ENCODE results near the gene PTBP3.

Gene PTBP3

DNA sequence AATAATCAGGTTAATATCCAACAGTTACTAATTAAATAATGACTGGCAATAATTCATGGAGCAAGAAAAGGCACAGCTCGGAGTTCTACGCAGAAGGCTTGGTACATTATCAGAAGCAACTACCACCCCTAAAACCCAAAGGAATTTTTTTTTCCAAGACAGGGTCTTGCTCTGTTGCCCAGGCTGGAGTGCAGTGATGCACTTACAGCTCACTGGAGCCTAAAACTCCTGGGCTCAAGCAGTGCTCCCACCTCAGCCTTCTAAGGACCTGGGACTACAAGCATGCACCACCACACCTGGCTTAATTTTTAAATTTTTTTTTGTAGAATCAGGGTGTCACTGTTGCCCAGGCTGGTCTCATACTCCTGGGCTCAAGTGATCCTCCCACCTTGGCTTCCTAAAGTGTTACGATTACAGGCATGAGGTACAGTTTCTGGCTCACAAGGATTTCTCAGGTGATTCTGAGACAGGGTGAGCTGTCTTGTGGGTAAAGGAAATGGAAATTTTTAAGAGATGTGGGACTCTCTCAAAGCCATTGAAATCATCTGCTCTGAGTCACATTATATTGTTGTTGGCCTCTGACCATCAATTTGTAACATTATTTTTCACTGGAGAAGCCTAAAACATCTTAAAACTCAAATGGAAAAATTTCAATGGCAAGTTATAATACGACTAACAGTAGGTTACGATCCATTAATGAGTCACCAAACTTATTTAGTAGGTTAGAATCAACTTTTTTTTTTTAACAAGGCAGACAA is 26.8 kb upstream of the PTBP3 start:
- H3K27ac ChIP-seq (ENCODE audit: low read depth, low read length) = no peak overlapping the region
- H3K9ac ChIP-seq (ENCODE audit: low read depth in 1 of 2, low read length in 2 of 2) = no peak overlapping the region
- peaks cover 3 to 5% of the 10 kb centered on the region in 2 donors for H3K4me1 ChIP-seq (ENCODE audit: control insufficient read depth in 1 of 2, insufficient read depth in 2 of 2, low read length in 2 of 2)
- no peaks in the 10 kb centered on the region for H3K36me3 ChIP-seq (ENCODE audit: control insufficient read depth in 1 of 2, insufficient read depth in 2 of 2, low read length in 2 of 2)
- no peak overlapping the region for H3K4me3 ChIP-seq (ENCODE audit: low read depth in 1 of 2, low read length in 2 of 2)
- no peaks in the 10 kb centered on the region for H3K9me3 ChIP-seq (ENCODE audit: control insufficient read depth in 1 of 2, low read length in 2 of 2)
- H3K27me3 ChIP-seq (ENCODE audit: control insufficient read depth in 1 of 2, insufficient read depth in 2 of 2, low read length in 2 of 2) = no peaks in the 10 kb centered on the region

DNA sequence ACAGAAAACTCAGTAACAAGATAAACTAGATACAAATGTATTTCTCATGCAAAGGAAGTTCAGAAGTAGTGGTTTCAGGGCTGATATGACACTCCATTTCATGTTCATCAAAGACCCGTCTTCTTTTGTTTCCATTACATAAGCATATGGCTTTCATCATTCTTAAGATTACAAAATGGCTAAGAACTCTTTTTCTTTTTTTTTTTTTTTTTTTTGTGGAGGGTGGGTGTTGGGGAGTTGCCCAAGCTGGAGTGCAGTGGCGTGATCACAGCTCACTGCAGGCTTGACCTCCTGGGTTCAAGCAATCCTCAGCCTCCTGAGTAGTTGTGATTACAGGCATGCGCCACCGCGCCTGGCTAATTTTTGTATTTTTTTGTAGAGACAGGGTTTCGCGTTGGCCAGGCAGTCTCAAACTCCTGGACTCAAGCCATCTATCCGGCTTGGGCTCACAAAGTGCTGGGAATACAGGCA is 22.0 kb upstream of the PTBP3 start:
- Histone ChIP-seq H3K9ac (ENCODE audit: low read depth in 1 of 2, low read length in 2 of 2) (no peak overlapping the region), H3K4me3 (ENCODE audit: low read depth in 1 of 2, low read length in 2 of 2) (no peak overlapping the region), H3K27ac (ENCODE audit: low read depth, low read length) (no peak overlapping the region), H3K4me1 (ENCODE audit: control insufficient read depth in 1 of 2, insufficient read depth in 2 of 2, low read length in 2 of 2) (peaks cover 0 to 5% of the 10 kb centered on the region in 2 donors), H3K27me3 (ENCODE audit: control insufficient read depth in 1 of 2, insufficient read depth in 2 of 2, low read length in 2 of 2) (no peaks in the 10 kb centered on the region), H3K36me3 (ENCODE audit: control insufficient read depth in 1 of 2, insufficient read depth in 2 of 2, low read length in 2 of 2) (no peaks in the 10 kb centered on the region), H3K9me3 (ENCODE audit: control insufficient read depth in 1 of 2, low read length in 2 of 2) (no peaks in the 10 kb centered on the region)

DNA sequence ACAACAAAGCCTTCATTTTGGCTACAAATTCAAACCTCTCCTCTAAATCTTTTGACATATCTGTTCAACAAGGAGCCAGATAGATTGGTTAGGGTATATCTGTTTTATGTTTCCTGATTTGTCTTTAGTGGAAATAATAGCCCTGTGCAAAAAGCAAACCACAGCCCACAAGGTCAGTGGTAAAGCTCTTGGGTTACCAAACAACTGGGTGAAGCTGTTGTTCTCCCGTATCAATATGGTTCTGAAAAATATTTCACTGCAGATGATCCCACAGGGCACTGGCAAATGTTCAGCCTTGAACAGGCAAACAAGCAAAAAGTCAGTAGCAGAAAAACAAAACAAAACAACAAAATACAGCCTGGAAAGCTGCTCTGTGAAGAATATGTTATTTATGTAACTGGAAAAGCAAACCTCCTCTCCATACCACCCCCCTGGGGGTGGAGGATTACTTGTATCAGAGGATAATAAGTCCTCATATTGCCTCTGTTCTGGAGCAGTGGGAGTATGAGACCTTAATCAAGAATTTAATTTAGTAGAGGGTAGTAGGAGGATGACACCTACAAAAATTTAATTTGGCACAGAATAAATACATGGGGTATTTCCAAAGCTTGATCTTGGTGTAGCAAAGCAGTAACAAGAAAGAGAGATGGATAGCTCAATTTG is 20.8 kb upstream of the PTBP3 start:
- H3K27ac ChIP-seq (ENCODE audit: low read depth, low read length) = no peak overlapping the region

DNA sequence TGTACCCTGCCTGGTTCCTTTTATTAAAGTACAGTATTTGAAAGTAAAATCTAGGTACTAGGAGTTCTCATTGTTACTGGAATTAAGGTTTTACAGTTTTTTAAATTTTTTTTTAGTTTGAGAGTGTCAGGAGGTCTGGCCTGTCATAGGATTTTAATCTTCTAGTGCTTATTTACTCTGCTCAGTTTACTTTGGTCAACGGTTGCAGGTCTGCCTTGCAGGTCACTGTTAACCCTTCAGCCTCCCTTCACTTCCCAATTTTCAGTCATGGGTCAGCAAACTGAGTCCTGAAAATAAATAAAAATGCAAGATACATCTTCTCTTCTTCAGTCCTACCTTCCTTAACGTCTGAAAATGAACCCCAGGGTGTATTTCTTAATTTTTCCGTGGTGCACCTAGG is 18.8 kb upstream of the PTBP3 start:
- H3K4me3 ChIP-seq (ENCODE audit: low read depth in 1 of 2, low read length in 2 of 2) = no peak overlapping the region
- no peaks in the 10 kb centered on the region for H3K36me3 ChIP-seq (ENCODE audit: control insufficient read depth in 1 of 2, insufficient read depth in 2 of 2, low read length in 2 of 2)
- H3K27ac ChIP-seq (ENCODE audit: low read depth, low read length) = no peak overlapping the region
- H3K27me3 ChIP-seq (ENCODE audit: control insufficient read depth in 1 of 2, insufficient read depth in 2 of 2, low read length in 2 of 2) = no peaks in the 10 kb centered on the region
- H3K4me1 ChIP-seq (ENCODE audit: control insufficient read depth in 1 of 2, insufficient read depth in 2 of 2, low read length in 2 of 2) = peaks cover 12 to 13% of the 10 kb centered on the region in 2 donors
- no peak overlapping the region for H3K9ac ChIP-seq (ENCODE audit: low read depth in 1 of 2, low read length in 2 of 2)
- H3K9me3 ChIP-seq (ENCODE audit: control insufficient read depth in 1 of 2, low read length in 2 of 2) = no peaks in the 10 kb centered on the region

More for the DNA sequence above, 20.8 kb upstream of the PTBP3 start:
- Histone ChIP-seq H3K27me3 (ENCODE audit: control insufficient read depth in 1 of 2, insufficient read depth in 2 of 2, low read length in 2 of 2) (no peaks in the 10 kb centered on the region), H3K9ac (ENCODE audit: low read depth in 1 of 2, low read length in 2 of 2) (no peak overlapping the region), H3K4me1 (ENCODE audit: control insufficient read depth in 1 of 2, insufficient read depth in 2 of 2, low read length in 2 of 2) (peaks cover 0 to under 1% of the 10 kb centered on the region in 2 donors), H3K36me3 (ENCODE audit: control insufficient read depth in 1 of 2, insufficient read depth in 2 of 2, low read length in 2 of 2) (no peaks in the 10 kb centered on the region), H3K9me3 (ENCODE audit: control insufficient read depth in 1 of 2, low read length in 2 of 2) (no peaks in the 10 kb centered on the region), H3K4me3 (ENCODE audit: low read depth in 1 of 2, low read length in 2 of 2) (no peak overlapping the region)

DNA sequence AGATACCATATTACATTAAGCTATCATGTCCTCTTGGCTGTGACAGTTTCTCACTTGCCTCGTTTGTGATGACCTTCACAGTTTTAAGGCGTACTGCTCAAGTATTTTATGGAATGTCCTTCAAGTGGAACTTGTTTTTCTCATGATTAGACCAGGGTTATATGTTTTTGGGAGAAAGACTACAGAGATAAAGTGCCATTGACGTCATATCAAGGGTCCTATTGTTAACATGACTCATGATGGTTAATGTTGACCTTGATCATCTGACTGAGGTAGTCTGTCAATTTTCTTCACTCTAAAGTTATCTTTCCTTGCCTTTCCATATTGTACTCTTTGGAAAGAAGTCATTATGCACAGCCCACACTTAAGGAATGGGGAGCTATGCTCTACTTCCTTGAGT is 17.8 kb upstream of the PTBP3 start:
- no peaks in the 10 kb centered on the region for H3K9me3 ChIP-seq (ENCODE audit: control insufficient read depth in 1 of 2, low read length in 2 of 2)
- H3K27ac ChIP-seq (ENCODE audit: low read depth, low read length) = no peak overlapping the region
- H3K9ac ChIP-seq (ENCODE audit: low read depth in 1 of 2, low read length in 2 of 2) = no peak overlapping the region
- H3K4me3 ChIP-seq (ENCODE audit: low read depth in 1 of 2, low read length in 2 of 2) = no peak overlapping the region
- peaks cover 12 to 13% of the 10 kb centered on the region in 2 donors for H3K4me1 ChIP-seq (ENCODE audit: control insufficient read depth in 1 of 2, insufficient read depth in 2 of 2, low read length in 2 of 2)
- no peaks in the 10 kb centered on the region for H3K36me3 ChIP-seq (ENCODE audit: control insufficient read depth in 1 of 2, insufficient read depth in 2 of 2, low read length in 2 of 2)
- no peaks in the 10 kb centered on the region for H3K27me3 ChIP-seq (ENCODE audit: control insufficient read depth in 1 of 2, insufficient read depth in 2 of 2, low read length in 2 of 2)

DNA sequence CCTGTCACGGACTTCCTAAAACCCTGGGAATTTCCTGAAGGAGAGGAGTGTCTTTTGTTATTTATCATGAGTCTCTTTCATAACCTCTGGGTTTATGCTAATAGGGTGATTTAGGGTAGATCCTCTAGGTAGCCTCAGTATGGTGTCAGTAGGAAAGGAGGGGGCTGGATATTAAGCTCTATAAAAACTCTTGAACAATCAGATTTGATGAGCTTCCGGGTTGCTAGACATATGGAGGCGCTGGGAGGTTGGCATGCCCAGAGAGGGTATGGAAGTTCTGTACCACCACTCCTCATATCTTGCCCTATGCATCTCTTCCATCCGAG is 15.6 kb upstream of the PTBP3 start:
- Histone ChIP-seq H3K27ac (ENCODE audit: low read depth, low read length) (no peak overlapping the region), H3K4me3 (ENCODE audit: low read depth in 1 of 2, low read length in 2 of 2) (peak overlapping the region; percentile 64 to 72), H3K9ac (ENCODE audit: low read depth in 1 of 2, low read length in 2 of 2) (peak overlapping the region in 1 of 2 donors; percentile 34), H3K9me3 (ENCODE audit: control insufficient read depth in 1 of 2, low read length in 2 of 2) (no peaks in the 10 kb centered on the region), H3K27me3 (ENCODE audit: control insufficient read depth in 1 of 2, insufficient read depth in 2 of 2, low read length in 2 of 2) (no peaks in the 10 kb centered on the region), H3K4me1 (ENCODE audit: control insufficient read depth in 1 of 2, insufficient read depth in 2 of 2, low read length in 2 of 2) (peaks cover 12 to 13% of the 10 kb centered on the region in 2 donors), H3K36me3 (ENCODE audit: control insufficient read depth in 1 of 2, insufficient read depth in 2 of 2, low read length in 2 of 2) (no peaks in the 10 kb centered on the region)

DNA sequence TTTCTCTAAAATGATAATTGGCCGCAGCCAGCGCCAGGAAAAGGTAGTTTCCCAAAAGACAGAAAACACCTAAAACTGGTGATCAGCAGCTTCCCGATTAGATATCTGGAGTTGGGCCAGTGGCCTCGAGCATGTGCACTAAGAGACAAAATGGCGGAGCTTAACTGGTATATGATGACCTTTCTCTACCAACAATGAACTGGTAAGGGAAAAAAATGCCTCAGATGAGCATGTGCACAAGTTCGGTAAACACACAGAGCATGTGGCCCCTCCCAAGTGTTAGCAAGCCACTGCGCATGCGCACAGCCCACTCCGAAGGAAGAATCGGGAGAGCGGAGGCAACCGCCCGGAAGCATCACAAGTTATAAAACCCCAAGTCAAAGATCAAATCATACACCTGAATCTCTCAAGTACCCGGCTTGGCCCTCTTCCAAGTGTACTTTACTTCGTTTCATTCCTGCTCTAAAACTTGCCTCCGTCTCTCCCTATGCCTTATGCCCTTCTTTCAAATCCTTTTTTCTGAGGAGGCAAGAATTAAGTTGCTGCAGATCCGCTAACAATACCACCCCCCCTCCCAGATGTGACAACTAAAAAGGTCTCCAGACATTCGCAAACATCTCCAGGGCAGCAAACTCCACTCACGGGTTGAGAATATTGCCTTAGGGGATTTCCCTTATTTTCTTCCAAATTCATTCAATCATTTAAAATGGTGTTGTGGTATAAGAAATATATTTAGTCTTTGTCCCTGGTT is 15.0 kb upstream of the PTBP3 start:
- Histone ChIP-seq H3K4me3 (ENCODE audit: low read depth in 1 of 2, low read length in 2 of 2) (peak overlapping the region; percentile 64 to 72), H3K36me3 (ENCODE audit: control insufficient read depth in 1 of 2, insufficient read depth in 2 of 2, low read length in 2 of 2) (no peaks in the 10 kb centered on the region), H3K27me3 (ENCODE audit: control insufficient read depth in 1 of 2, insufficient read depth in 2 of 2, low read length in 2 of 2) (no peaks in the 10 kb centered on the region), H3K9me3 (ENCODE audit: control insufficient read depth in 1 of 2, low read length in 2 of 2) (no peaks in the 10 kb centered on the region), H3K4me1 (ENCODE audit: control insufficient read depth in 1 of 2, insufficient read depth in 2 of 2, low read length in 2 of 2) (peaks cover 12 to 13% of the 10 kb centered on the region in 2 donors), H3K27ac (ENCODE audit: low read depth, low read length) (no peak overlapping the region), H3K9ac (ENCODE audit: low read depth in 1 of 2, low read length in 2 of 2) (peak overlapping the region; percentile 34 to 47)

DNA sequence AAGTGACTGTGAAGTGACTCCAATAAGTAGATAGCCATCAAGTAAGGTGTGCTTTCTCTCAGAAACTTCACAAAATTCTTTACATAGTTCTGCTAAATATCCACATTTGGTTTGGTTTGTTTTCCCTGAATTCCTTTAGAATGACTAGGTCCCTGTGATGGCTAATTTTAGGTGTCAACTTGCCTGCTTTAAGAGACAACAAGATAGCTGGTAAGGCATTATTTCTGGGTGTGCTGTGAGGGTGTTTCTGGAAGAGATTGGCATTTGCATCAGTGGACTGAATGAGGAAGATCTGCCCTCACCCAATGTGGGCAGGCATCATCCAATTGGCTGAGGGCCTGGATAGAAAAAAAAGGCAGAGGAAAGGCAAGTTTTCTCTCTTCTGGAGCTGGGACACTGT is 8.3 kb upstream of the PTBP3 start:
- Histone ChIP-seq H3K36me3 (ENCODE audit: control insufficient read depth in 1 of 2, insufficient read depth in 2 of 2, low read length in 2 of 2) (no peaks in the 10 kb centered on the region), H3K9ac (ENCODE audit: low read depth in 1 of 2, low read length in 2 of 2) (no peak overlapping the region), H3K27me3 (ENCODE audit: control insufficient read depth in 1 of 2, insufficient read depth in 2 of 2, low read length in 2 of 2) (no peaks in the 10 kb centered on the region), H3K27ac (ENCODE audit: low read depth, low read length) (no peak overlapping the region), H3K4me3 (ENCODE audit: low read depth in 1 of 2, low read length in 2 of 2) (no peak overlapping the region), H3K9me3 (ENCODE audit: control insufficient read depth in 1 of 2, low read length in 2 of 2) (no peaks in the 10 kb centered on the region), H3K4me1 (ENCODE audit: control insufficient read depth in 1 of 2, insufficient read depth in 2 of 2, low read length in 2 of 2) (peaks cover 11 to 14% of the 10 kb centered on the region in 2 donors)

DNA sequence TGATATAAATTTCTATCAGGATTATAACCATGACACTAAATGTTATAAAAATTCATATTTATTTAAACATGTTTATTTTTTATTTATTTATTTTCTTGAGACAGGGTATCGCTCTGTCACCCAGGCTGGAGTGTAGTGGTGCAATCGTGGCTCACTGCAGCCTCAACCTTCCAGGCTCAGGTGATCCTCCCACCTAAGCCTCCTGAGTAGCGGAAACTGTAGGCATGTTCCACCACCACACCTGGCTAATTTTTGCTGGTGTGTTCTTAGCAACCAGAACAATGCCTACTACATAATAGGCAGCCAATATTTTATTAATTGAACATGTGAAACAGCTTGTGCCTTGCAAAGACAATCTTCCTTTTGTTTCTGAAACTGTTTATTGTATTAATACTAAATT is 6.5 kb upstream of the PTBP3 start:
- H3K27me3 ChIP-seq (ENCODE audit: control insufficient read depth in 1 of 2, insufficient read depth in 2 of 2, low read length in 2 of 2) = no peaks in the 10 kb centered on the region
- no peaks in the 10 kb centered on the region for H3K9me3 ChIP-seq (ENCODE audit: control insufficient read depth in 1 of 2, low read length in 2 of 2)
- H3K36me3 ChIP-seq (ENCODE audit: control insufficient read depth in 1 of 2, insufficient read depth in 2 of 2, low read length in 2 of 2) = no peaks in the 10 kb centered on the region
- H3K27ac ChIP-seq (ENCODE audit: low read depth, low read length) = no peak overlapping the region
- peaks cover 12 to 17% of the 10 kb centered on the region in 2 donors for H3K4me1 ChIP-seq (ENCODE audit: control insufficient read depth in 1 of 2, insufficient read depth in 2 of 2, low read length in 2 of 2)
- H3K4me3 ChIP-seq (ENCODE audit: low read depth in 1 of 2, low read length in 2 of 2) = no peak overlapping the region
- no peak overlapping the region for H3K9ac ChIP-seq (ENCODE audit: low read depth in 1 of 2, low read length in 2 of 2)

DNA sequence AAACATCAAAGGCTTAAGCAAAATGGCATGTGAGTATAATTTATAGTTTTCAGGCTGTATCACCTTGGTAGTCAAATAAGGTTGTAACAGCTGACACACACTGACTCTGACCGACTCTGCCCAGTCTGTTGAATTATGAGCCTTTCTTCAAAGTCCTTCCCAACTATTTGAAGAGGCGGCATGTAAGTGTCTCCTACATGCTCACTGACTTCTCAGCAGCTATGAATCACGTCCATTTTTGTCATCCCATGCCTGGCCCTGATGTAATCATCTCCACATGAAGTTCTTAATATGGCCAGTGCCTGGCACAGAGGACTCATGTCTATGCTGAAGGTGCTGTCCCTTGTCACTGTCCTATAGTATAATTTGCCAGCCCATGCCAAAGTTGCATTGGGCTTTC is 5.1 kb upstream of the PTBP3 start:
- no peak overlapping the region for H3K4me3 ChIP-seq (ENCODE audit: low read depth in 1 of 2, low read length in 2 of 2)
- H3K9ac ChIP-seq (ENCODE audit: low read depth in 1 of 2, low read length in 2 of 2) = peak overlapping the region in 1 of 2 donors; percentile 9
- H3K9me3 ChIP-seq (ENCODE audit: control insufficient read depth in 1 of 2, low read length in 2 of 2) = no peaks in the 10 kb centered on the region
- H3K36me3 ChIP-seq (ENCODE audit: control insufficient read depth in 1 of 2, insufficient read depth in 2 of 2, low read length in 2 of 2) = no peaks in the 10 kb centered on the region
- H3K27me3 ChIP-seq (ENCODE audit: control insufficient read depth in 1 of 2, insufficient read depth in 2 of 2, low read length in 2 of 2) = no peaks in the 10 kb centered on the region
- H3K27ac ChIP-seq (ENCODE audit: low read depth, low read length) = no peak overlapping the region
- peaks cover 18 to 22% of the 10 kb centered on the region in 2 donors for H3K4me1 ChIP-seq (ENCODE audit: control insufficient read depth in 1 of 2, insufficient read depth in 2 of 2, low read length in 2 of 2)
